Kidney capillary endothelial cell (primary cell): Measurements from ENCODE around the gene RAP1GAP2.
"Not testable (repeated sequence)": the region's sequence is repeated elsewhere in the genome, so short reads cannot be mapped to it uniquely, and the experiment has no call there.

Experiments
- DNase-seq: peaks from one replicate; pipeline ENCODE4 v3.0.0-alpha.2; 2018; ENCODE audit warnings: low spot score

RAP1GAP2 gene

GRCh38 chr17:3043737-3044365 is 247.6 kb downstream of the RAP1GAP2 start:
- no peak for DNase-seq

- DNase-seq = no peak
These were observed 250.5 kb downstream of the RAP1GAP2 start for GRCh38 chr17:3046753-3047152.

GRCh38 chr17:3048727-3049471 is 252.7 kb downstream of the RAP1GAP2 start:
- peak; percentile 85 for DNase-seq

- no peak for DNase-seq
These were observed 253.6 kb downstream of the RAP1GAP2 start for GRCh38 chr17:3049705-3050295.

GRCh38 chr17:3054868-3055267 is 258.6 kb downstream of the RAP1GAP2 start:
- DNase-seq = not testable (repeated sequence)

- not testable (repeated sequence) for DNase-seq
These were observed 266.7 kb downstream of the RAP1GAP2 start for GRCh38 chr17:3062824-3063377.

- not testable (repeated sequence) for DNase-seq
These were observed 267.3 kb downstream of the RAP1GAP2 start, which contains the start of gene OR1D5 for GRCh38 chr17:3063507-3063906. Gene OR1D5 (minus strand): TSS chr17:3063607. CDS start chr17:3063607, 0 bp downstream.

- DNase-seq = peak; percentile 53
These were observed 269.0 kb downstream of the RAP1GAP2 start for GRCh38 chr17:3065192-3065591.

- not testable (repeated sequence) for DNase-seq
These were observed 277.6 kb downstream of the RAP1GAP2 start for GRCh38 chr17:3073850-3074249.
